Transverse colon (tissue), 4 donors: ENCODE results near the gene LRRN3. TPM values are rescaled to one million over a fixed set of nuclear protein-coding genes. Genes with fewer than 3 reads are reported as not detected.

Source experiments
- DNase-seq: peaks from one replicate; pipeline ENCODE4 v3.0.0-alpha.2; 2019
- H3K27ac ChIP-seq, 4 donors: fragments of 200-600 bp; sonication (generic); 2 replicates each; pipeline ENCODE4 v1.5.1; 2016 to 2018; ENCODE audit warnings: inconsistent platforms in 4 of 4
- H3K27me3 ChIP-seq: fragments of 200-600 bp; sonication (generic); 2 replicates; pipeline ENCODE4 v1.5.1; 2017; ENCODE audit warnings: inconsistent platforms
- H3K36me3 ChIP-seq, 4 donors: fragments of 200-600 bp; sonication (generic); 2 replicates each; pipeline ENCODE4 v1.5.1; 2017 to 2019; ENCODE audit warnings: inconsistent platforms in 4 of 4
- H3K4me1 ChIP-seq, 4 donors: fragments of 200-600 bp; sonication (generic); 2 replicates each; pipeline ENCODE4 v1.5.1; 2017 to 2020; ENCODE audit warnings: inconsistent platforms in 4 of 4
- H3K4me3 ChIP-seq, 4 donors: fragments of 200-600 bp; sonication (generic); 1 replicate in 1 of 4; 2 replicates in 3 of 4; pipeline versions ENCODE4 v1.5.1 to v1.6.1; 2017 to 2019; ENCODE audit warnings: inconsistent platforms in 4 of 4
- H3K9me3 ChIP-seq, 2 donors: fragments of 200-600 bp; sonication (generic); 2 replicates each; pipeline ENCODE4 v1.5.1; 2017 to 2019; ENCODE audit warnings: inconsistent platforms in 2 of 2
- EP300 ChIP-seq: sonication (generic); formaldehyde crosslinking; IDR thresholded peaks from one replicate; pipeline ENCODE4 v1.6.1; 2017; ENCODE audit warnings: antibody characterized with exemption, low read depth
- POLR2A ChIP-seq: fragments of 450-650 bp; IDR thresholded peaks from one replicate; pipeline ENCODE4 v1.6.1; 2016; ENCODE audit warnings: antibody characterized with exemption, mild to moderate bottlenecking, moderate library complexity
- POLR2AphosphoS5 ChIP-seq, 3 donors: sonication (generic); formaldehyde crosslinking; IDR thresholded peaks; one replicate each; pipeline ENCODE4 v1.6.1; 2016; ENCODE audit warnings: antibody characterized with exemption in 3 of 3
- WGBS, 2 donors: methylation state at CpG; one replicate each; pipeline ENCODE4 v1.1.5; 2018; ENCODE audit warnings: low coverage in 1 of 2; 5-methylcytosine and 5-hydroxymethylcytosine counted together
- in situ Hi-C, 4 donors: fragments of 200-750 bp; cut with MboI; loops; one replicate each; pipeline versions ENCODE4 v1.15.0 to v1.15.1; 2017; ENCODE audit warnings: low sequenced_read_pairs in 3 of 4, low pct_ligation_motif_present in 1 of 4, low pct_unique_long_range_greater_than_20kb in 1 of 4
- intact Hi-C: fragments of 100-400 bp; cut with DNase I; formaldehyde crosslinking; loops from one replicate; pipeline ENCODE4 v1.15.1; 2023; ENCODE audit warnings: low total_unique reads
- total RNA-seq, 4 donors: library from RNA; depleted of rRNA; stranded (reverse); fragments of >200 nt; gene quantifications; one replicate each; pipeline ENCODE4 v1.1.0, GENCODE V29; 2016
- TF ChIP-seq, protein P1 (sequence below), 5 experiments: fragments of 200-600 bp in 3 of 5; fragments of 450-650 bp in 2 of 5; sonication (generic) in 3 of 5; IDR thresholded peaks; 1 replicate in 2 of 5; 2 replicates in 3 of 5; pipeline ENCODE4 v1.5.1; 2016 to 2017; ENCODE audit warnings: antibody characterized with exemption in 5 of 5, inconsistent platforms in 3 of 5, mild to moderate bottlenecking in 2 of 5, moderate library complexity in 1 of 5

LRRN3 gene
- total RNA-seq, 4 donors from 2014 or later: 0.27 to 0.32 TPM; not detected in 2

DNA sequence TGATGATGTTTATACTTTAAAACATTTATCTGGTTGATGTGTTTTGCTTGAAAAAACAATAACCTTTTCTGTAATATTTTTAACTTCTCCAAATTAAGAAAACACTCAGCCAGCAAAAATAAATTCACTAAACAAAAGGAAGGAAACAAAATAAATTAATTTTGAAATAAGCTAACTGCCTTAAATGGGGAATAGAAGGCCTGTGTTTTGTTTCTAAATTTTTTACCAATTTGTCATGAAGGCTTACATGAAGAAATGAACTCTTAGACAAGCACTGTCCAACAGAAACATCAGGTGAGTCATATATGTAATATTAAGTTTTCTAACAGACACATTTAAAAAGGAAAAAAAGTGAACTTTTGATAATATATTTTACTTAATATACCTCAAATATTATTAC, 68.5 kb downstream of the LRRN3 start:
- Histone ChIP-seq H3K4me3 (no peak overlapping the region), H3K9me3 (no peaks in the 10 kb centered on the region), H3K27ac (no peak overlapping the region), H3K4me1 (no peaks in the 10 kb centered on the region), H3K36me3 (no peaks in the 10 kb centered on the region), H3K27me3 (no peaks in the 10 kb centered on the region)
- in situ Hi-C loops: no loop called here
- no peak for DNase-seq
- TF ChIP-seq EP300 (no peak), POLR2A (no peak), POLR2AphosphoS5 (IDR thresholded peaks at IDR 0.05) (no peak)
- TF ChIP-seq, protein P1, sequence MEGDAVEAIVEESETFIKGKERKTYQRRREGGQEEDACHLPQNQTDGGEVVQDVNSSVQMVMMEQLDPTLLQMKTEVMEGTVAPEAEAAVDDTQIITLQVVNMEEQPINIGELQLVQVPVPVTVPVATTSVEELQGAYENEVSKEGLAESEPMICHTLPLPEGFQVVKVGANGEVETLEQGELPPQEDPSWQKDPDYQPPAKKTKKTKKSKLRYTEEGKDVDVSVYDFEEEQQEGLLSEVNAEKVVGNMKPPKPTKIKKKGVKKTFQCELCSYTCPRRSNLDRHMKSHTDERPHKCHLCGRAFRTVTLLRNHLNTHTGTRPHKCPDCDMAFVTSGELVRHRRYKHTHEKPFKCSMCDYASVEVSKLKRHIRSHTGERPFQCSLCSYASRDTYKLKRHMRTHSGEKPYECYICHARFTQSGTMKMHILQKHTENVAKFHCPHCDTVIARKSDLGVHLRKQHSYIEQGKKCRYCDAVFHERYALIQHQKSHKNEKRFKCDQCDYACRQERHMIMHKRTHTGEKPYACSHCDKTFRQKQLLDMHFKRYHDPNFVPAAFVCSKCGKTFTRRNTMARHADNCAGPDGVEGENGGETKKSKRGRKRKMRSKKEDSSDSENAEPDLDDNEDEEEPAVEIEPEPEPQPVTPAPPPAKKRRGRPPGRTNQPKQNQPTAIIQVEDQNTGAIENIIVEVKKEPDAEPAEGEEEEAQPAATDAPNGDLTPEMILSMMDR (IDR thresholded peaks at IDR 0.05): no peak
- intact Hi-C loops: no loop called here

DNA sequence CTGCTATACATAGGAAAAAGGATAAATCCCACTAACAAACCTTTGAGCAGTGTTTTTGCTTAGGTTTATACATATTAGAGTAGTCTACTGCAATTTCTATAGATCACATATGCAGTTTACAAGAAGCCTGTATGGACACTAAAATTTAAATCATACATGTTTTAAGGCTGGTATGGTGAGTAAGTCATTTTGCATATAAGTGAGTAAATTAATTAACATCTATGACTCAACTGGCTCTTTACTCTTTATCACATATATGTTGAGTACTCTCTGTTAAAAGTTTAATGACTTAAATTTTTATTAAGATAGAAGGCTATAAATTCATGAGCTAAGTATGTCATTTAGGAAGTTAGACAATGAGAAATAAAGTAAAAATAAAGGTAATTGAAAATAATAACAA, 69.4 kb downstream of the LRRN3 start:
- DNase-seq: no peak
- H3K4me3 ChIP-seq: no peak overlapping the region
- intact Hi-C loops (no loop called here), in situ Hi-C loops (no loop called here)
- no peaks in the 10 kb centered on the region for H3K36me3 ChIP-seq
- H3K4me1 ChIP-seq: no peaks in the 10 kb centered on the region
- TF ChIP-seq EP300 (no peak), POLR2A (no peak), POLR2AphosphoS5 (IDR thresholded peaks at IDR 0.05) (no peak)
- TF ChIP-seq, protein P1 (IDR thresholded peaks at IDR 0.05): no peak
- H3K27ac ChIP-seq: no peak overlapping the region
- no peaks in the 10 kb centered on the region for H3K27me3 ChIP-seq
- no peaks in the 10 kb centered on the region for H3K9me3 ChIP-seq

DNA sequence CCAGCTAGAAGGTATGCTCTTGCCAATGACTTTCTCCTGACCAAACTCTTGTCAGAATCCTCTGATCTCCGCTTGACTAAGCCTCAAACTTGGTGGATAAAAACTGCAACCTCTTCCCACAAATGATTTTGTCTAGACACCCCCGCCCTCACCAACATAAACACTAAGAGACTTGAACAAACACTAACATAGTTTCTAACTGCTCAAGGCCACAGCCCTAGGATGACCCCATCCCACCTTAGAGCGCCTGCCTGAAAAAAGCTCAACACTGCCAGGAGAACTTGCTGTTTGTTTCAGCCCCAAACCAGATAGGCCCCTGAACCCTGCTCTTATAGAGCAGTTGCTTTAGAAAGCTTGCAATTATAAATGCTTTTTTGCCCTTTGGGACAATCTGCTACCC, 71.8 kb downstream of the LRRN3 start:
- no peaks in the 10 kb centered on the region for H3K27me3 ChIP-seq
- no peaks in the 10 kb centered on the region for H3K36me3 ChIP-seq
- intact Hi-C loops: no loop called here
- in situ Hi-C loops: no loop called here
- H3K4me3 ChIP-seq: no peak overlapping the region
- TF ChIP-seq, protein P1 (IDR thresholded peaks at IDR 0.05): no peak
- no peak for TF ChIP-seq POLR2A
- TF ChIP-seq EP300: no peak
- TF ChIP-seq POLR2AphosphoS5 (IDR thresholded peaks at IDR 0.05): no peak
- H3K27ac ChIP-seq: no peak overlapping the region
- 91 to 100% methylated on average over 1 to 3 of the region's 3 CpGs for WGBS, 2 donors
- no peaks in the 10 kb centered on the region for H3K4me1 ChIP-seq
- no peaks in the 10 kb centered on the region for H3K9me3 ChIP-seq
- no peak for DNase-seq

DNA sequence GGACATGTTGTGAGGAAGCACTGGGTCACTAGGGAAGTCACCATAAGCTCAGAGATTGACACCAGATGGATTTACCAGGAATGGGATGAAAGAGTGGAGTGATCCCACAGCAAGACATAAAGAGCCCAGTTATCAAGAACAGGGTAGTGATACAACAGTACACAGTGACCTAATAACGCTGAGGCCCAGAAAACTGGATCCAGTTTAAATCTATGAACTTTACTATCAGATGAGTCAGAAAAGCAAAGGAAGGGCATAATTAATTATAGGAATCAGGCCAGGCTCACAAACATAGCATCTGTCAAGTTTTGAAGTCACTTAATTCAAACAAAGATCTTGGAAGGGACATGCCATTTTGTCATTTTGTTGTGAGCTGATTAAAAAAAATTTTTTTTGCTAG, 73.5 kb downstream of the LRRN3 start:
- intact Hi-C loops (no loop called here), in situ Hi-C loops (no loop called here)
- no peak for TF ChIP-seq POLR2A
- TF ChIP-seq EP300: no peak
- TF ChIP-seq POLR2AphosphoS5 (IDR thresholded peaks at IDR 0.05): no peak
- TF ChIP-seq, protein P1 (IDR thresholded peaks at IDR 0.05): no peak
- H3K36me3 ChIP-seq: no peaks in the 10 kb centered on the region
- no peak overlapping the region for H3K4me3 ChIP-seq
- H3K27me3 ChIP-seq: no peaks in the 10 kb centered on the region
- no peak overlapping the region for H3K27ac ChIP-seq
- no peak for DNase-seq
- H3K4me1 ChIP-seq: no peaks in the 10 kb centered on the region
- 100% methylated on average over 1 of the region's 1 CpG for WGBS, 2 donors
- H3K9me3 ChIP-seq: no peaks in the 10 kb centered on the region
